ENCODE data around the gene ERMAP.
"Not testable (repeated sequence)": the region's sequence is repeated elsewhere in the genome, so short reads cannot be mapped to it uniquely, and the experiment has no call there.

Gene ERMAP

GRCh38 chr1:42861014-42861399 is 44.1 kb downstream of the ERMAP start:
- Histone ChIP-seq H3K4me3 (ENCODE audit: low read depth, low read length) (no peak overlapping the region), H3K4ac (ENCODE audit: low read depth, low read length) (no peak overlapping the region)

GRCh38 chr1:42866549-42866948 is 49.6 kb downstream of the ERMAP start:
- H4K91ac ChIP-seq (ENCODE audit: low read depth, low read length) = no peak overlapping the region
- H3K27me3 ChIP-seq (ENCODE audit: insufficient read depth, low read length) = no peaks in the 10 kb centered on the region
- no peak overlapping the region for H3K4me3 ChIP-seq (ENCODE audit: low read depth, low read length)
- H2AK5ac ChIP-seq (ENCODE audit: low read length) = no peak overlapping the region
- H3K79me2 ChIP-seq (ENCODE audit: control insufficient read depth, insufficient read depth, low read length, poor library complexity) = no peaks in the 10 kb centered on the region
- no peak overlapping the region for H2AFZ ChIP-seq (ENCODE audit: insufficient read depth, low read length, poor library complexity)
- H3K4me2 ChIP-seq (ENCODE audit: low read length) = no peak overlapping the region
- no peaks in the 10 kb centered on the region for H3K36me3 ChIP-seq (ENCODE audit: control insufficient read depth in 1 of 2, insufficient read depth in 2 of 2, low read length in 2 of 2)
- H3K14ac ChIP-seq (ENCODE audit: low read length) = no peak overlapping the region
- no peaks in the 10 kb centered on the region for H3K79me1 ChIP-seq (ENCODE audit: low read length)
- no peak overlapping the region for H3K23ac ChIP-seq (ENCODE audit: low read length)
- no peak overlapping the region for H2BK5ac ChIP-seq (ENCODE audit: low read depth, low read length, poor library complexity)
- no peak overlapping the region for H4K12ac ChIP-seq (ENCODE audit: low read depth, low read length)
- H3K9me3 ChIP-seq (ENCODE audit: insufficient read depth, low read depth, low read length) = no peaks in the 10 kb centered on the region
- H3K18ac ChIP-seq (ENCODE audit: low read length) = no peak overlapping the region
- no peak overlapping the region for H4K8ac ChIP-seq (ENCODE audit: low read depth, low read length)
- no peak overlapping the region for H3K9ac ChIP-seq (ENCODE audit: low read length)
- no peak overlapping the region for H2BK120ac ChIP-seq (ENCODE audit: insufficient read depth, low read length, poor library complexity)
- no peaks in the 10 kb centered on the region for H3K4me1 ChIP-seq (ENCODE audit: control insufficient read depth in 1 of 2, insufficient read depth in 2 of 2, low read length in 2 of 2)
- no CpG with 5 or more reads among the region's 5 CpGs for WGBS (ENCODE audit: extremely low coverage, insufficient coverage, insufficient read length)
- no peak for DNase-seq
- H3K27ac ChIP-seq (ENCODE audit: low read depth, low read length) = no peak overlapping the region
- H2BK12ac ChIP-seq (ENCODE audit: low read length) = no peak overlapping the region
- H3K4ac ChIP-seq (ENCODE audit: low read depth, low read length) = no peak overlapping the region

More at GRCh38 chr1:42861014-42861399, 44.1 kb downstream of the ERMAP start:
- Histone ChIP-seq H2AK5ac (ENCODE audit: low read length) (no peak overlapping the region), H3K23ac (ENCODE audit: low read length) (no peak overlapping the region), H3K27me3 (ENCODE audit: insufficient read depth, low read length) (no peaks in the 10 kb centered on the region), H3K4me1 (ENCODE audit: control insufficient read depth in 1 of 2, insufficient read depth in 2 of 2, low read length in 2 of 2) (no peaks in the 10 kb centered on the region), H3K79me1 (ENCODE audit: low read length) (no peaks in the 10 kb centered on the region), H2BK12ac (ENCODE audit: low read length) (no peak overlapping the region), H3K27ac (ENCODE audit: low read depth, low read length) (no peak overlapping the region), H4K12ac (ENCODE audit: low read depth, low read length) (no peak overlapping the region), H4K91ac (ENCODE audit: low read depth, low read length) (no peak overlapping the region), H3K79me2 (ENCODE audit: control insufficient read depth, insufficient read depth, low read length, poor library complexity) (no peaks in the 10 kb centered on the region), H3K9me3 (ENCODE audit: insufficient read depth, low read depth, low read length) (peaks cover 14% of the 10 kb centered on the region), H2BK5ac (ENCODE audit: low read depth, low read length, poor library complexity) (no peak overlapping the region), H3K18ac (ENCODE audit: low read length) (no peak overlapping the region), H3K36me3 (ENCODE audit: control insufficient read depth in 1 of 2, insufficient read depth in 2 of 2, low read length in 2 of 2) (peaks cover 0 to 2% of the 10 kb centered on the region in 2 experiments), H2AFZ (ENCODE audit: insufficient read depth, low read length, poor library complexity) (no peak overlapping the region), H3K4me2 (ENCODE audit: low read length) (no peak overlapping the region), H3K14ac (ENCODE audit: low read length) (no peak overlapping the region), H4K8ac (ENCODE audit: low read depth, low read length) (no peak overlapping the region), H2BK120ac (ENCODE audit: insufficient read depth, low read length, poor library complexity) (no peak overlapping the region), H3K9ac (ENCODE audit: low read length) (no peak overlapping the region)
- no peak for DNase-seq

GRCh38 chr1:42868466-42868865 is 51.5 kb downstream of the ERMAP start:
- no CpG with 5 or more reads among the region's 4 CpGs for WGBS (ENCODE audit: extremely low coverage, insufficient coverage, insufficient read length)
- not testable (repeated sequence) for H3K4ac ChIP-seq (ENCODE audit: low read depth, low read length); H2BK120ac ChIP-seq (ENCODE audit: insufficient read depth, low read length, poor library complexity); H3K9me3 ChIP-seq (ENCODE audit: insufficient read depth, low read depth, low read length); H3K27ac ChIP-seq (ENCODE audit: low read depth, low read length); H2BK12ac ChIP-seq (ENCODE audit: low read length); H4K8ac ChIP-seq (ENCODE audit: low read depth, low read length); H3K36me3 ChIP-seq (ENCODE audit: control insufficient read depth in 1 of 2, insufficient read depth in 2 of 2, low read length in 2 of 2); H2AFZ ChIP-seq (ENCODE audit: insufficient read depth, low read length, poor library complexity); H3K18ac ChIP-seq (ENCODE audit: low read length); H2BK5ac ChIP-seq (ENCODE audit: low read depth, low read length, poor library complexity); H3K4me3 ChIP-seq (ENCODE audit: low read depth, low read length); H3K4me2 ChIP-seq (ENCODE audit: low read length); H2AK5ac ChIP-seq (ENCODE audit: low read length); H4K91ac ChIP-seq (ENCODE audit: low read depth, low read length); H3K27me3 ChIP-seq (ENCODE audit: insufficient read depth, low read length); H3K4me1 ChIP-seq (ENCODE audit: control insufficient read depth in 1 of 2, insufficient read depth in 2 of 2, low read length in 2 of 2); H3K9ac ChIP-seq (ENCODE audit: low read length); H4K12ac ChIP-seq (ENCODE audit: low read depth, low read length); H3K79me2 ChIP-seq (ENCODE audit: control insufficient read depth, insufficient read depth, low read length, poor library complexity); H3K23ac ChIP-seq (ENCODE audit: low read length); H3K79me1 ChIP-seq (ENCODE audit: low read length); H3K14ac ChIP-seq (ENCODE audit: low read length)
- DNase-seq = peak; percentile 94 to 95

- H4K91ac ChIP-seq (ENCODE audit: low read depth, low read length); H3K14ac ChIP-seq (ENCODE audit: low read length); H3K27me3 ChIP-seq (ENCODE audit: insufficient read depth, low read length); H3K4ac ChIP-seq (ENCODE audit: low read depth, low read length); H3K9me3 ChIP-seq (ENCODE audit: insufficient read depth, low read depth, low read length); H2BK12ac ChIP-seq (ENCODE audit: low read length); H2AK5ac ChIP-seq (ENCODE audit: low read length); H3K4me2 ChIP-seq (ENCODE audit: low read length); H2BK120ac ChIP-seq (ENCODE audit: insufficient read depth, low read length, poor library complexity); H3K79me1 ChIP-seq (ENCODE audit: low read length); H3K18ac ChIP-seq (ENCODE audit: low read length); H4K12ac ChIP-seq (ENCODE audit: low read depth, low read length); H3K23ac ChIP-seq (ENCODE audit: low read length); H3K27ac ChIP-seq (ENCODE audit: low read depth, low read length); H3K9ac ChIP-seq (ENCODE audit: low read length); H3K36me3 ChIP-seq (ENCODE audit: control insufficient read depth in 1 of 2, insufficient read depth in 2 of 2, low read length in 2 of 2); H4K8ac ChIP-seq (ENCODE audit: low read depth, low read length); H2BK5ac ChIP-seq (ENCODE audit: low read depth, low read length, poor library complexity); H3K4me1 ChIP-seq (ENCODE audit: control insufficient read depth in 1 of 2, insufficient read depth in 2 of 2, low read length in 2 of 2); H3K4me3 ChIP-seq (ENCODE audit: low read depth, low read length); H2AFZ ChIP-seq (ENCODE audit: insufficient read depth, low read length, poor library complexity); DNase-seq; H3K79me2 ChIP-seq (ENCODE audit: control insufficient read depth, insufficient read depth, low read length, poor library complexity): not testable (repeated sequence)
- WGBS (ENCODE audit: extremely low coverage, insufficient coverage, insufficient read length) = no CpG with 5 or more reads among the region's 2 CpGs
Observed at GRCh38 chr1:42869254-42869653, 52.3 kb downstream of the ERMAP start.
